ENCODE measurements around the gene CALML4.

Gene CALML4

GRCh38 chr15:68204776-68205557 is at the start of gene CALML4:
Gene CALML4, minus strand, starts transcription at chr15:68205332. Its CDS starts 85 bp downstream, at chr15:68205247.
- ATAC-seq: no peak
- TF ChIP-seq, protein P1, sequence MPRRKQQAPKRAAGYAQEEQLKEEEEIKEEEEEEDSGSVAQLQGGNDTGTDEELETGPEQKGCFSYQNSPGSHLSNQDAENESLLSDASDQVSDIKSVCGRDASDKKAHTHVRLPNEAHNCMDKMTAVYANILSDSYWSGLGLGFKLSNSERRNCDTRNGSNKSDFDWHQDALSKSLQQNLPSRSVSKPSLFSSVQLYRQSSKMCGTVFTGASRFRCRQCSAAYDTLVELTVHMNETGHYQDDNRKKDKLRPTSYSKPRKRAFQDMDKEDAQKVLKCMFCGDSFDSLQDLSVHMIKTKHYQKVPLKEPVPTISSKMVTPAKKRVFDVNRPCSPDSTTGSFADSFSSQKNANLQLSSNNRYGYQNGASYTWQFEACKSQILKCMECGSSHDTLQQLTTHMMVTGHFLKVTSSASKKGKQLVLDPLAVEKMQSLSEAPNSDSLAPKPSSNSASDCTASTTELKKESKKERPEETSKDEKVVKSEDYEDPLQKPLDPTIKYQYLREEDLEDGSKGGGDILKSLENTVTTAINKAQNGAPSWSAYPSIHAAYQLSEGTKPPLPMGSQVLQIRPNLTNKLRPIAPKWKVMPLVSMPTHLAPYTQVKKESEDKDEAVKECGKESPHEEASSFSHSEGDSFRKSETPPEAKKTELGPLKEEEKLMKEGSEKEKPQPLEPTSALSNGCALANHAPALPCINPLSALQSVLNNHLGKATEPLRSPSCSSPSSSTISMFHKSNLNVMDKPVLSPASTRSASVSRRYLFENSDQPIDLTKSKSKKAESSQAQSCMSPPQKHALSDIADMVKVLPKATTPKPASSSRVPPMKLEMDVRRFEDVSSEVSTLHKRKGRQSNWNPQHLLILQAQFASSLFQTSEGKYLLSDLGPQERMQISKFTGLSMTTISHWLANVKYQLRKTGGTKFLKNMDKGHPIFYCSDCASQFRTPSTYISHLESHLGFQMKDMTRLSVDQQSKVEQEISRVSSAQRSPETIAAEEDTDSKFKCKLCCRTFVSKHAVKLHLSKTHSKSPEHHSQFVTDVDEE (CRISPR knock-in tag; IDR thresholded peaks at IDR 0.05): no peak
- no peak for TF ChIP-seq PPARA (CRISPR knock-in tag; IDR thresholded peaks at IDR 0.05; ENCODE audit: borderline replicate concordance)
- TF ChIP-seq SNAI2 (CRISPR knock-in tag; IDR thresholded peaks at IDR 0.05): no peak
- no peak for TF ChIP-seq ISL1 (CRISPR knock-in tag; IDR thresholded peaks at IDR 0.05)
- no peak for TF ChIP-seq RARB (CRISPR knock-in tag; IDR thresholded peaks at IDR 0.05)

- ATAC-seq: peak; percentile 93
- TF ChIP-seq ZFP3 (CRISPR knock-in tag; IDR thresholded peaks at IDR 0.05) (no peak), TCF4 (CRISPR knock-in tag; IDR thresholded peaks at IDR 0.05; ENCODE audit: borderline replicate concordance) (no peak), ARNTL (CRISPR knock-in tag; IDR thresholded peaks at IDR 0.05; ENCODE audit: borderline replicate concordance, low read depth) (no peak), BACH2 (CRISPR knock-in tag; IDR thresholded peaks at IDR 0.05; ENCODE audit: borderline replicate concordance) (no peak), ZNF565 (CRISPR knock-in tag; conservative IDR thresholded peaks at IDR 0.05; ENCODE audit: low read depth) (no peak), OSR1 (CRISPR knock-in tag; IDR thresholded peaks at IDR 0.05) (no peak), TOX (CRISPR knock-in tag; IDR thresholded peaks at IDR 0.05; ENCODE audit: borderline replicate concordance) (no peak), ISL1 (CRISPR knock-in tag; IDR thresholded peaks at IDR 0.05) (no peak), ZNF70 (CRISPR knock-in tag; IDR thresholded peaks at IDR 0.05) (no peak), RARB (CRISPR knock-in tag; IDR thresholded peaks at IDR 0.05) (no peak)
- TF ChIP-seq, protein P1 (CRISPR knock-in tag; IDR thresholded peaks at IDR 0.05): no peak
Observed at GRCh38 chr15:68252925-68253534, 47.9 kb upstream of the CALML4 start.

DNA sequence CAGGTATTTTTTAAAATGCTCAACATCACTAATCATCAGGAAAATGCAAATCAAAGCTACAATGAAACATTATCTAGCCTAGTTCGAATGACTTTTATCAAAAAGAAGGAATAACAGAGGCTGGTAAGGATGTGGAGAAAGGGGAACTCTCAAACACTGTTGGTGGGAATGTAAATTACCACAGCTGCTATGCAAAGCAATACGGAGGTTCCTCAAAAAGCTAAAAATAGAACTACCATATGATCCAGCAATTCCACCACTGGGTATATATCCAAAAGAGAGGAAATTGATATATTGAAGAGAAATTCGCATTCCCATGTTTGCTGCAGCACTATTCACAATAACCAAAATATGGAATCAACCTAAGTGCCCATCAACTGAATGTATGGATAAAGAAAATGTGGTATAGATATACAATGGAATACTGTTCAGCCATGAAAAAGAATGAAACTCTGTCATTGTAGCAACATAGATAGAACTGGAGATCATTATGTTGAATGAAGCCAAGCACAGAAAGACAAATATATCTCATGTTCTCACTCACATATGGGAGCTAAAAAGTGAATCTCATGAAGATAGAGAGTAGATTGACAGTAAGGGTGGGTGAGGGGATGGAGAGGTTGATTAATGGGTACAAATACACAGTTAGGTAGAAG is 44.1 kb upstream of the CALML4 start:
- ATAC-seq: no peak
- TF ChIP-seq BACH2 (CRISPR knock-in tag; IDR thresholded peaks at IDR 0.05; ENCODE audit: borderline replicate concordance): no peak
- TF ChIP-seq CSRNP3 (CRISPR knock-in tag; IDR thresholded peaks at IDR 0.05): no peak
- TF ChIP-seq ISL1 (CRISPR knock-in tag; IDR thresholded peaks at IDR 0.05): no peak
- no peak for TF ChIP-seq TCF4 (CRISPR knock-in tag; IDR thresholded peaks at IDR 0.05; ENCODE audit: borderline replicate concordance)
- TF ChIP-seq ZFP30 (CRISPR knock-in tag; IDR thresholded peaks at IDR 0.05): no peak
- TF ChIP-seq SNAI2 (CRISPR knock-in tag; IDR thresholded peaks at IDR 0.05): no peak
- TF ChIP-seq ZNF70 (CRISPR knock-in tag; IDR thresholded peaks at IDR 0.05): no peak
- TF ChIP-seq CSDC2 (CRISPR knock-in tag; IDR thresholded peaks at IDR 0.05): no peak
- TF ChIP-seq ZC3H10 (CRISPR knock-in tag; IDR thresholded peaks at IDR 0.05): no peak
- no peak for TF ChIP-seq PPARA (CRISPR knock-in tag; IDR thresholded peaks at IDR 0.05; ENCODE audit: borderline replicate concordance)
- TF ChIP-seq TOX (CRISPR knock-in tag; IDR thresholded peaks at IDR 0.05; ENCODE audit: borderline replicate concordance): no peak
- TF ChIP-seq, protein P2, sequence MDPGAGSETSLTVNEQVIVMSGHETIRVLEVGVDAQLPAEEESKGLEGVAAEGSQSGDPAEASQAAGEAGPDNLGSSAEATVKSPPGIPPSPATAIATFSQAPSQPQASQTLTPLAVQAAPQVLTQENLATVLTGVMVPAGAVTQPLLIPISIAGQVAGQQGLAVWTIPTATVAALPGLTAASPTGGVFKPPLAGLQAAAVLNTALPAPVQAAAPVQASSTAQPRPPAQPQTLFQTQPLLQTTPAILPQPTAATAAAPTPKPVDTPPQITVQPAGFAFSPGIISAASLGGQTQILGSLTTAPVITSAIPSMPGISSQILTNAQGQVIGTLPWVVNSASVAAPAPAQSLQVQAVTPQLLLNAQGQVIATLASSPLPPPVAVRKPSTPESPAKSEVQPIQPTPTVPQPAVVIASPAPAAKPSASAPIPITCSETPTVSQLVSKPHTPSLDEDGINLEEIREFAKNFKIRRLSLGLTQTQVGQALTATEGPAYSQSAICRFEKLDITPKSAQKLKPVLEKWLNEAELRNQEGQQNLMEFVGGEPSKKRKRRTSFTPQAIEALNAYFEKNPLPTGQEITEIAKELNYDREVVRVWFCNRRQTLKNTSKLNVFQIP (CRISPR knock-in tag; IDR thresholded peaks at IDR 0.05; ENCODE audit: borderline replicate concordance, low read depth): no peak
- TF ChIP-seq OSR1 (CRISPR knock-in tag; IDR thresholded peaks at IDR 0.05): no peak

Measured in SK-N-SH treated with all-trans-retinoic acid at 6 μM for 48 hours (cell line).